Measurements from ENCODE around the gene ZNF205. TPM values are rescaled to one million over a fixed set of nuclear protein-coding genes. Genes with fewer than 3 reads are reported as not detected.

ZNF205 gene
- total and polyA plus RNA-seq, 2 of the 8 experiments (the other 6 are each of a cell fraction or from before 2014, with no cell fraction given): 19.1 to 19.9 TPM

GRCh38 chr16:3143598-3144320, 31.4 kb downstream of the ZNF205 start (continued):
- TF ChIP-seq E2F6 (IDR thresholded peaks at IDR 0.05) (no peak), TAF7 (optimal IDR thresholded peaks at IDR 0.05; ENCODE audit: borderline replicate concordance, low read depth, low read length) (no peak)

Data from H1 (cell line).